ENCODE data around the gene LRP6. TPM values are rescaled to one million over a fixed set of nuclear protein-coding genes. Genes with fewer than 3 reads are reported as not detected.
"Not testable (repeated sequence)": the region's sequence is repeated elsewhere in the genome, so short reads cannot be mapped to it uniquely, and the experiment has no call there.

LRP6 gene
- total RNA-seq, 1 donor from 2014 or later: 15.2 TPM

DNA sequence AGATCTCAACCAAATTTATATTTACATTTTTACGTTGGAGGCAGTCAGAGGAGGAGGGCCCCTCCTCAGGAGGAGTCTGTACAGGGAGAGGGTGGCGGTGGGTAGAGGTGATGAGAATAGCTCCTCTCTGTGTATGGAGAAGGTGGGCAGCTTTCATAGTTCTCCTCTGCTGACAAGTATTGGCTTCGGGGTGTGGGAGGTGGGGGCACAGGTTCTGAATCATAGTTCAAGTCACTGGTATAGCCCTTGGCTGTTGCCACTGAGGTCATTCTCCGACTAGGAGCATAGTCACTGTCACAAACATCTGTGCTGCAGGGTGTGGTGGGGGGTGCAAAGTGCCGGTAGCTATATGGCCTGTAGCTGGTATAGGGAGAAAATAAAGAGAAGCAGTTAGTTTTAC, 145.8 kb downstream of the LRP6 start:
- TF ChIP-seq, protein P1, sequence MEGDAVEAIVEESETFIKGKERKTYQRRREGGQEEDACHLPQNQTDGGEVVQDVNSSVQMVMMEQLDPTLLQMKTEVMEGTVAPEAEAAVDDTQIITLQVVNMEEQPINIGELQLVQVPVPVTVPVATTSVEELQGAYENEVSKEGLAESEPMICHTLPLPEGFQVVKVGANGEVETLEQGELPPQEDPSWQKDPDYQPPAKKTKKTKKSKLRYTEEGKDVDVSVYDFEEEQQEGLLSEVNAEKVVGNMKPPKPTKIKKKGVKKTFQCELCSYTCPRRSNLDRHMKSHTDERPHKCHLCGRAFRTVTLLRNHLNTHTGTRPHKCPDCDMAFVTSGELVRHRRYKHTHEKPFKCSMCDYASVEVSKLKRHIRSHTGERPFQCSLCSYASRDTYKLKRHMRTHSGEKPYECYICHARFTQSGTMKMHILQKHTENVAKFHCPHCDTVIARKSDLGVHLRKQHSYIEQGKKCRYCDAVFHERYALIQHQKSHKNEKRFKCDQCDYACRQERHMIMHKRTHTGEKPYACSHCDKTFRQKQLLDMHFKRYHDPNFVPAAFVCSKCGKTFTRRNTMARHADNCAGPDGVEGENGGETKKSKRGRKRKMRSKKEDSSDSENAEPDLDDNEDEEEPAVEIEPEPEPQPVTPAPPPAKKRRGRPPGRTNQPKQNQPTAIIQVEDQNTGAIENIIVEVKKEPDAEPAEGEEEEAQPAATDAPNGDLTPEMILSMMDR (IDR thresholded peaks at IDR 0.05; ENCODE audit: insufficient read depth, low read length, poor library complexity, severe bottlenecking): no peak
- no peak for DNase-seq (ENCODE audit: low read depth)

DNA sequence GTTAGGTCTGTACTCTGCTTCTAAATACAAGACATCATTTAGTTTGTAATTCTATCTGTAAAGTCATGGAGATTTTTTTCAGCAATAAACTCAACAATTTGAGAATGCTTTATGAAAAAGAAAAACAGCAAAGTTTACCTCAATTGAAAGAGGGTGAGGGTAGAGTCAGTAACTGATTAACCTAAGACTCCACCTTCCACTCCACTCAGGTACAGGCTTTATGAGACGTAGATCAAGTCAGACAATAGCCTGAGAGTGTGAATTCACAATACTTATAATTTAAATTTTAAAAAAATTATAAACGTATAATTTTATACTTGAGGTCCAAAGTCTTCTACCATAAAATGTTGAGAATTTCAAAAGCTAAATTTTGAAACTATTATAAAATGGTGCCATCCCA, 150.2 kb downstream of the LRP6 start:
- no peaks in the 10 kb centered on the region for H3K36me3 ChIP-seq (ENCODE audit: control insufficient read depth, insufficient read depth, low read length)
- no peak overlapping the region for H3K4me3 ChIP-seq (ENCODE audit: low read depth, low read length)
- TF ChIP-seq, protein P1 (IDR thresholded peaks at IDR 0.05; ENCODE audit: insufficient read depth, low read length, poor library complexity, severe bottlenecking): no peak
- DNase-seq (ENCODE audit: low read depth): no peak
- no peaks in the 10 kb centered on the region for H3K27me3 ChIP-seq (ENCODE audit: control insufficient read depth, insufficient read depth, low read length)

More for the DNA sequence above, 145.8 kb downstream of the LRP6 start:
- Histone ChIP-seq H3K4me3 (ENCODE audit: low read depth, low read length) (no peak overlapping the region), H3K27me3 (ENCODE audit: control insufficient read depth, insufficient read depth, low read length) (no peaks in the 10 kb centered on the region), H3K36me3 (ENCODE audit: control insufficient read depth, insufficient read depth, low read length) (no peaks in the 10 kb centered on the region)

DNA sequence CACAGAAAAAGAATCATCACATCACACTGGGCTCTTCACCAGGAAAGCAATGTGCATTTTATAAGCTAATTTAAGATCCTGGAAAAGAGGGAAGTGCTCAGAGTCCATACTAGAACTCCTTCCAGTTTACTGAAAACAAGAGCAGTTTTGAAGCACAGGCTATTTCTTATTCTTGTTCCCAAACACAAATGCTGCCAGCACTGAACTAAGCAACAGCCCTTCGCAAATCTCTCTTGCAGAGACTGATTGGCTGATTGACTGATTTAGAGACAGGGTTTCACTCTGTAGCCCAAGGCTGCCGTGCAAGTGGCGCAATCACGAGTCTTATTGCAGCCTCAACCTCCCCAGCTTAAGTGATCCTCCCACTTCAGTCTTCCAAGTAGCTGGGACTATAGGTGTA, 151.3 kb downstream of the LRP6 start:
- Histone ChIP-seq H3K27me3 (ENCODE audit: control insufficient read depth, insufficient read depth, low read length) (no peaks in the 10 kb centered on the region), H3K36me3 (ENCODE audit: control insufficient read depth, insufficient read depth, low read length) (no peaks in the 10 kb centered on the region), H3K4me3 (ENCODE audit: low read depth, low read length) (no peak overlapping the region)
- TF ChIP-seq, protein P1 (IDR thresholded peaks at IDR 0.05; ENCODE audit: insufficient read depth, low read length, poor library complexity, severe bottlenecking): no peak
- no peak for DNase-seq (ENCODE audit: low read depth)

DNA sequence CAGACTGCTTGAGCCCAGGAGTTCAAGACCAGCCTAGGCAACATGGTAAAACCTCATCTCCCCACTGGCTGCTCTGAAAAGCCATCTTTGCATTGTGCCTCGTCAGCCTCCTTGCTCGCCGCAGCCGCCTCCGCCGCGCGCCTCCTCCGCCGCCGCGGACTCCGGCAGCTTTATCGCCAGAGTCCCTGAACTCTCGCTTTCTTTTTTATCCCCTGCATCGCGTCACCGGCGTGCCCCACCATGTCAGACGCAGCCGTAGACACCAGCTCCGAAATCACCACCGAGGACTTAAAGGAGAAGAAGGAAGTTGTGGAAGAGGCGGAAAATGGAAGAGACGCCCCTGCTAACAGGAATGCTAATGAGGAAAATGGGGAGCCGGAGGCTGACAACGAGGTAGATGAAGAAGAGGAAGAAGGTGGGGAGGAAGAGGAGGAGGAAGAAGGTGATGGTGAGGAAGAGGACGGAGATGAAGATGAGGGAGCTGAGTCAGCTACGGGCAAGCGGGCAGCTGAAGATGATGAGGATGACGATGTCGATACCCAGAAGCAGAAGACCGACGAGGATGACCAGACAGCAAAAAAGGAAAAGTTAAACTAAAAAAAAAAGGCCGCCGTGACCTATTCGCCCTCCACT, 155.8 kb downstream of the LRP6 start:
- H3K36me3 ChIP-seq (ENCODE audit: control insufficient read depth, insufficient read depth, low read length); H3K4me3 ChIP-seq (ENCODE audit: low read depth, low read length); DNase-seq (ENCODE audit: low read depth); H3K27me3 ChIP-seq (ENCODE audit: control insufficient read depth, insufficient read depth, low read length): not testable (repeated sequence)

DNA sequence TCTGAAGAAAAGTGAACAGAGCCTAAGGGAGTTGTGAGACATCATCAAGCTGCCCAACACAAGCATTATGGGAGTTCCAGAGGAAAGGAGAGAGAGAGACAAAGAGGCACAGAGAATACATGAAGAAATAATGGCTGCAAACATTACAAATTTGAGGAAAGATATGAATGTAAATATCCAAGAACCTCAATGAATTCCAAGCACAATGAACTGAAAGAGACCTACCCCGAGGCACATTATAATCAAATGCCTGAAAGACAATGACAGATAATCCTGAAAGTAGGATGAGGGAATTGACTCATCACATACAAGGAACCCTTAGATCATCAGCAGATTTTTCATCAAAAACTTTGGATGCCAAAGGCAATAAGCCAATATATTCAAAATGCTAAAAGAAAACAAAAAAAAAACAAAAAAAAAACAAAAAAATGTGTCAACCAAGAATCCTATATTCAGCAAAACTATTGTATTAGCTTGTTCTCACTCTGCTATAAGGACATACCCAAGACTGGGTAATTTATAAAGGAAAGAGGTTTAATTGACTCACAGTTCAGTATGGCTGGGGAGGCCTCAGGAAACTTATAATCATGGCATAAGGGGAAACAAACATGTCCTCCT, 158.3 kb downstream of the LRP6 start:
- DNase-seq (ENCODE audit: low read depth): no peak
- Histone ChIP-seq H3K4me3 (ENCODE audit: low read depth, low read length) (no peak overlapping the region), H3K27me3 (ENCODE audit: control insufficient read depth, insufficient read depth, low read length) (no peaks in the 10 kb centered on the region), H3K36me3 (ENCODE audit: control insufficient read depth, insufficient read depth, low read length) (no peaks in the 10 kb centered on the region)
- TF ChIP-seq, protein P1 (IDR thresholded peaks at IDR 0.05; ENCODE audit: insufficient read depth, low read length, poor library complexity, severe bottlenecking): no peak

DNA sequence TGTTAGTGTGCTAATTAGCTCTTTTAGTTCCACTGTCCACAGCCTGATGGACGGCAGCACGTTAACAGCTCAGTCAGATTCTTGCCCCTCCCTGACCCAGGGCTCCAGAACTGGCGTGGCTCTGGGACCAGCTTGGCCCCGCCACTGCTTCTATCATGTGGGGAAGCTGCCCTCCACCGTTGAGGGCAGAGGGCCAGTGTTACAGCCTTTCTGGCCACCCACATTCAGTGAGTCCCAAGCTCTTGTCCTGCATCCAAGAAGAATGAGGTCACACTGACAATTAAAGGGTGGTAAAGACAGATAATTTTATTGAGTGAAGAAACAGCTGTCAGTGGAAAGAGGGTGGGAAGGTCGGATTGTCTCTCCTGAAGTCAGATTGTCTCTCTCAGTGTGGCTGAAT, 159.2 kb downstream of the LRP6 start:
- Histone ChIP-seq H3K36me3 (ENCODE audit: control insufficient read depth, insufficient read depth, low read length) (no peaks in the 10 kb centered on the region), H3K27me3 (ENCODE audit: control insufficient read depth, insufficient read depth, low read length) (no peaks in the 10 kb centered on the region), H3K4me3 (ENCODE audit: low read depth, low read length) (no peak overlapping the region)
- no peak for DNase-seq (ENCODE audit: low read depth)
- TF ChIP-seq, protein P1 (IDR thresholded peaks at IDR 0.05; ENCODE audit: insufficient read depth, low read length, poor library complexity, severe bottlenecking): no peak
